ENCODE data around the gene RNF175.

DNA sequence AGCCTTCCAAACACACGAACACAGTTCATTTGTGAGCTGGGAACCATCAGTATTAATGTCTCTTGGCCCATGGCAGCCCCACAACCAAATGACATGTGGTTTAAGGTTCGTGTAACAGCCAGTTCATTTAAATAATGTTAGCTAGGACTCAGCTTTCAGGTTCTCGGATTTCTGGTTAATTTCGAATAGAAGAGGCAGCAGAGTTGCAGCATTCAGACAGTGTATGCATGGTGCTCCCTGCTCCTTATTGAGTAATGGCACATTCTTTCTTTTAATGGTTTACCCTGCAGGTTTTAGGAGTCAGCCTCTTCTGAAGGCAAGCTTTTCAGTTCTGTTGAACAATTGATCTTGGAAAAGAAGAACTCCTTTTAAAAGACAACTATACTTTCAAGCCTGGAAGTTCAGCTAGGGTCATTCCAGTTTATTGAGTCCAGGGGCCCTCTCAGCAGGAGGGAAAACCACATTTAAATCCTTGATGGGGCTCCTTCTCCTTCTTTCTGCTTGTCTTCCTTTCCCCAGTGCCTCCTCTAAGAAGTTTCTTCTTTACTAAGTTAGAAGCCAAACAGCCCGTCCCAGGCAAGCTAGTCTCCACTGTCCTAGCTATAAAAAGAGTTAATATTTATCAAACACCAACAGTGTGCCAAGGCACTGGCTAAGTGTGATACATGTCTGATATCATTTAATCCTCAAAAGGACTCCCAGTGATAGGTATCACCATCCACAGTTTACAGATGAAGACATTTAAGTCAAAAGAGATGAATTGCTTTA, 5.0 kb upstream of the RNF175 start:
- TF ChIP-seq, protein P1, sequence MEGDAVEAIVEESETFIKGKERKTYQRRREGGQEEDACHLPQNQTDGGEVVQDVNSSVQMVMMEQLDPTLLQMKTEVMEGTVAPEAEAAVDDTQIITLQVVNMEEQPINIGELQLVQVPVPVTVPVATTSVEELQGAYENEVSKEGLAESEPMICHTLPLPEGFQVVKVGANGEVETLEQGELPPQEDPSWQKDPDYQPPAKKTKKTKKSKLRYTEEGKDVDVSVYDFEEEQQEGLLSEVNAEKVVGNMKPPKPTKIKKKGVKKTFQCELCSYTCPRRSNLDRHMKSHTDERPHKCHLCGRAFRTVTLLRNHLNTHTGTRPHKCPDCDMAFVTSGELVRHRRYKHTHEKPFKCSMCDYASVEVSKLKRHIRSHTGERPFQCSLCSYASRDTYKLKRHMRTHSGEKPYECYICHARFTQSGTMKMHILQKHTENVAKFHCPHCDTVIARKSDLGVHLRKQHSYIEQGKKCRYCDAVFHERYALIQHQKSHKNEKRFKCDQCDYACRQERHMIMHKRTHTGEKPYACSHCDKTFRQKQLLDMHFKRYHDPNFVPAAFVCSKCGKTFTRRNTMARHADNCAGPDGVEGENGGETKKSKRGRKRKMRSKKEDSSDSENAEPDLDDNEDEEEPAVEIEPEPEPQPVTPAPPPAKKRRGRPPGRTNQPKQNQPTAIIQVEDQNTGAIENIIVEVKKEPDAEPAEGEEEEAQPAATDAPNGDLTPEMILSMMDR (IDR thresholded peaks at IDR 0.05), result no peak
- no peak for TF ChIP-seq POLR2A (IDR thresholded peaks at IDR 0.05)
